ENCODE data around the gene RPRD2.

RPRD2 gene

GRCh38 chr1:150525348-150525747 lies 161.4 kb downstream of the RPRD2 start:
- TF ChIP-seq, protein P1, sequence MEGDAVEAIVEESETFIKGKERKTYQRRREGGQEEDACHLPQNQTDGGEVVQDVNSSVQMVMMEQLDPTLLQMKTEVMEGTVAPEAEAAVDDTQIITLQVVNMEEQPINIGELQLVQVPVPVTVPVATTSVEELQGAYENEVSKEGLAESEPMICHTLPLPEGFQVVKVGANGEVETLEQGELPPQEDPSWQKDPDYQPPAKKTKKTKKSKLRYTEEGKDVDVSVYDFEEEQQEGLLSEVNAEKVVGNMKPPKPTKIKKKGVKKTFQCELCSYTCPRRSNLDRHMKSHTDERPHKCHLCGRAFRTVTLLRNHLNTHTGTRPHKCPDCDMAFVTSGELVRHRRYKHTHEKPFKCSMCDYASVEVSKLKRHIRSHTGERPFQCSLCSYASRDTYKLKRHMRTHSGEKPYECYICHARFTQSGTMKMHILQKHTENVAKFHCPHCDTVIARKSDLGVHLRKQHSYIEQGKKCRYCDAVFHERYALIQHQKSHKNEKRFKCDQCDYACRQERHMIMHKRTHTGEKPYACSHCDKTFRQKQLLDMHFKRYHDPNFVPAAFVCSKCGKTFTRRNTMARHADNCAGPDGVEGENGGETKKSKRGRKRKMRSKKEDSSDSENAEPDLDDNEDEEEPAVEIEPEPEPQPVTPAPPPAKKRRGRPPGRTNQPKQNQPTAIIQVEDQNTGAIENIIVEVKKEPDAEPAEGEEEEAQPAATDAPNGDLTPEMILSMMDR (IDR thresholded peaks at IDR 0.05; ENCODE audit: low read depth, low read length, missing control alignments), result no peak
- no peak for DNase-seq (ENCODE audit: low read depth)
- in situ Hi-C loops (cut with HindIII; ENCODE audit: low sequenced_read_pairs), result no loop called here
- H3K4me3 ChIP-seq (ENCODE audit: low read depth, low read length), result no peak overlapping the region

Measured in astrocyte of the cerebellum (primary cell).